Endothelial cell of hepatic sinusoid (primary cell): ENCODE data around the gene TMEM132D.

ENCODE experiments used
- in situ Hi-C: cut with HindIII; loops from 2 replicates; pipeline ENCODE4 v1.10.0; 2017; ENCODE audit warnings: low sequenced_read_pairs

TMEM132D gene

DNA sequence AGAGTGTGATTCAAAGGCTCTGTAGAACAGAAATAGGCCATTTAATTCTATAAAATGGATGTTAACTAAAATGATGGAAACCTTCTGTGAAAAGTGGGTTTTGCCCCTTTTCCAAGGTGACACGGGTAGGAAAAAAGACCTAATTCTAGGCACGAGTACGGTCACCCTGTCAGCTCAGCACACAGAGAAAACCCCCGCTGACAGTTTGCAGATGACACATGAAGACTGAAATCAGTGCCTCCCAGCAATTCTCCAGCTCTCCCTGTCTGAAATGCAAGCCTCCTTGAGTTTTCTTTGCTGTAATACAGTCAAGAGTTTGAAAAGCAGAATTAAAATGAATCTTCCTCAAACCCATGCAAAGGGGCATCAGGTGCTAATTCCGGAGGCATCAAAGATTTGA is 230.0 kb downstream of the TMEM132D start:
- in situ Hi-C loops, result no loop called here

DNA sequence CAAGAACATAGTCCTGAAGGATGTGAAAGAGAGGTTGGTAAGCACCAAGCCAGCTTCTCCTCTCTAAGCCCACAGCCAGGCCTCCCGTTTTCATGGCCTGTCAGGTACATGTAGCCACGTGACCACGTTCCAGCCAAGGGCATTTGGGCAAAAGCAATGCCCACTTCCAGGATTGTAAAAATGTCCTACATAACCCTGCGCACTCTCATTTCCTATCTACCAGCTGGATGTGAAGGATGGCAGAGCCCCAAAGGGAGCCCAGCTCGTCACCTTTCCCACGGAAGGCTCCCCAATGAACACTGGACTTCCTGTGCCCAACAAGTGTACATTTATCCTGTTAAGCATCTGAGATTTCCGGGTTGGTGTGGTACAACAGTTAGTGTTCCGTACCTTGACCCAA is 231.7 kb downstream of the TMEM132D start:
- in situ Hi-C loops, result no loop called here

DNA sequence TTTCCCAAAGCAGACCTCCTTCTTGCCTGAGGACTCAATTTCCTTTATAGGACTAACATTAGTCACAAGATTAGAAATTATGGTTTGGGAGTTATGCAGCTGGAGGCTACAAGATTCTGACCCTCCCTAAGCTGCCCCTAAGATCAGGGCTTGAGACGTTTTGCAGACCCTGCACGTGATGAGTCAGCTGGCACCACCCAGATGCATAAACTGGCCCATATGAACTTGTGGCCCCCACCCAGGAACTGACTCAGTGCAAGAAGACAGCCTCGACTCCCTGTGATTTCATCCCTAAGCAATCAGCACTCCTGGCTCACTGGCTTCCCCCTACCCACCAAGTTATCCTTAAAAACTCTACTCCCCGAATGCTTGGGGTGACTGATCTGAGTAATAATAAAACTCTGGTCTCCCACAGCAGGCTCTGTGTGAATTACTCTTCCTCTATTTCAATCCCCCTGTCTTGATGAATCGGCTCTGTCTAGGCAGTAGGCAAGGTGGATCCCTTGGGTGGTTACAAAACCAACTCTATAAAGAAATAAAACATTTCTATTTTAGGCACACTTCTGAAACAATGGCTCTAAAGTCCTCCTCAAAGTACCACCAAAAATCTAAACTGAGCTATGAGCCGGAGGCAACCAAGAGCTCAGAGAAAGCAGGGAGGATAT is 233.4 kb downstream of the TMEM132D start:
- in situ Hi-C loops, result no loop called here

DNA sequence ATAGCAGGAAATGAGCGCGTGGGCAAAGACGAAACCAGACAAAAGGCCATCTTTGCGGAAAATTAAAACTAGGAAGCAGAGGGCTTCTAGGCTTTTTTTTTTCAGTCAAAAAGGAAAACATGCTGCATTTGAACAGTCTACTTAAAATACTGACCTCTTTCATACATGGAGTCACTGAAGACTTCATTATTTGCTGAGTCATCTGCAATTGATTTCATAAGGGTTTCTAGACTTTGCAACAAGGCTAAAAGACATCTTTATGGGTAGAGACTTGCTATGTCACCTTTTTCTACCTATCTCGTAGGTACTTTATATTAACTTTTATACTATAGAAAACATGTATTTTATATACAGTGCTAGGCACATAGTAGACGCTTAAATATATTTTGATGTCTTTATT is 238.4 kb downstream of the TMEM132D start:
- in situ Hi-C loops, result no loop called here

DNA sequence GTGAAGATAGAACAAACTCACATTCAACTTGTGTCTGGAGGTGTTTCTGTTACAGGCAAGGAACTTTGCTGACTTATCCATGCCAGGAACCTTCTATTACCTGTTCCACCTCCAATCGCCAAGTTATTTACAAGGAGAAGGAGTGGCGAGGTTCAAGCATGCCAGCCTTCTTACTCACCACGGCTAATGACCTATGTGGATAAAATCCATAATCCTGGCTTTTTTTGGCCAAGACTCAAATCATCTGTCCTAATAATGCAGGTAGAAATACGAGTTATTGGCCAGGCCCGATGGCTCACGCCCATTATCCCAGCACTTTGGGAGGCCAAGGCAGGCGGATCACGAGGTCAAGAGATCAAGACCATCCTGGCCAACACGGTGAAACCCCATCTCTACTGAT is 241.6 kb downstream of the TMEM132D start:
- in situ Hi-C loops, result no loop called here

DNA sequence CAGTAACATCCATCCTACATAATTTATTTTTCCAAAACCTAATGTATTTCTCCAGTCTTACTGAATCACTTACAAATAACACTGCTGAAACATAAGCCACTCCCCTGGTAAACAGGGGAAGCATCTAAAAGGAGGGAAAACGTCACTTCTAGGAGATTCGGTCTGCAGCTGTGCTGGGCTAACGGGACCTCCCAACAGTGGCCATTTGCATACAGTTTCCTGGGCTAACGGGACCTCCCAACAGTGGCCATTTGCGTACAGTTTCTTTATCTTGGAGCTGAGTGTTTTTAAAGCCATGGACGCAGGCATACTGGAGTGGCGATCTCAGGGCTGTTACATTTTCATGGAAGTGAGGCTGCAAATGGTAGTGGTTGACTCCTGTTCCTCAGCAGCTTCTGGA is 242.9 kb downstream of the TMEM132D start:
- in situ Hi-C loops, result no loop called here

DNA sequence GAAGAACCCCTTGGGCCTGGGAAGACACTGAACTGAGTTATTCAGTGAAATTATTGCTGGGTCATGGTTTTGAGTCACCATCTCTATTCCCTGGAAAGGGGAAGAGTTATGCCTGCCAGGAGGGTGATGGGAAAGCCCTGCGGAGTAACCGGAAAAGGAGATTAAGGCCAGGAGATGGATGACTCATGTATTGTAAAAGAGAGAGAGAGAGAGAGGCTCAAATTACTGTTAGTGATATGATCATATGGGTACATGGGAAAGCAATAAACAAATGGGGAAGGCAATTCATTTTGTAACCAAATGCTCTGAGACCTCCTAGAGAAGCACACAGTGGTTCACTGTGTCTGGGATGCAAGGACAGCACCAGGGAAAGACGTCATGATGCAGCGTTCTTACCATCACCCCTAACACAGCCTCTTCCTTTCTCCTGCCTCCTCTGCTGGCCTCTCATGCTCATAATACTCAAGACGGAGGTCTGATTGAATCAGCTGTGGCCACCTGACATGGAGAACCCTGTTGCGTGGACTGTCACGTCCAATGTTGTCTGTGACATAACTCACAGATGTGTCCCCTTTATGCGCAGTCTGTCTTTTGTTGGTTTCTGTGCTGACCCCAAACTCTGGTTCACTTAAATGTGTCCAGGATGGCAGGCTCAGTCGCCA is 243.7 kb downstream of the TMEM132D start:
- in situ Hi-C loops, result no loop called here

DNA sequence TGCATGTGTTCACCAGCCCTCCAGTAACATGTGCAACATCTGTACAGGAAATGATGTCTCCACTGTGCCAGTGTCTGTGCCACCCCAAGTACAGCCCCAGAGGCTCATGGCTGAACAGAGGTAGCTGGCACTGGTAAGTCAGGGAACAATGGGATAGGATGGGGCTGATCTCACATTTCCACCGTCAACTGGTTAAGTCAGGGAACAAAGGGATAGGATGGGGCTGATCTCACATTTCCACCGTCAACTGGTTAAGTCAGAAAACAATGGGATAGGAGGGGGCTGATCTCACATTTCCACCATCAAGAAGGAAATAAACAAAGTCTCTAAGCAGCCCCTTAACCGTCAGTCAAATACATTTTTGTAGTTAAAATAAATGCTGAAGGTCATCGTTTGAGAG is 246.6 kb downstream of the TMEM132D start:
- in situ Hi-C loops, result no loop called here

DNA sequence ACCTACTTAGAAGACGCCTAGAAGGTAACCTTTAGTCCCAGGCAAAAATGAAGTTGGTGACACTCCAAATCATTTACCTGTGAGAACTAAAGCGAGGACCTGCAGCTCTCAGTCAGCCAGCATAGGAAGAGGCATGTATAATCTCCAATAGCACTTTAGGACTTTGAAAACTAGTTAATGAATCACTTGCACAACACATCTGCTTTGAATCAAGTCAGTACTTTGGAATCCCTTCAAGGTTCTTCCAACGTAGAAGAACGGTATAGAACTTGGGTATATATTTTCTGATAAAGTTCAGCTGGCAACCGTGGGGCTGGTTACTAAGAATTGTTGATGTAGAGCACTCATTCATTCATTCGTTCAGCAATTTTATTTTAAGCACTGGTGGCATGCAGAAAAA is 251.9 kb downstream of the TMEM132D start:
- in situ Hi-C loops, result no loop called here

DNA sequence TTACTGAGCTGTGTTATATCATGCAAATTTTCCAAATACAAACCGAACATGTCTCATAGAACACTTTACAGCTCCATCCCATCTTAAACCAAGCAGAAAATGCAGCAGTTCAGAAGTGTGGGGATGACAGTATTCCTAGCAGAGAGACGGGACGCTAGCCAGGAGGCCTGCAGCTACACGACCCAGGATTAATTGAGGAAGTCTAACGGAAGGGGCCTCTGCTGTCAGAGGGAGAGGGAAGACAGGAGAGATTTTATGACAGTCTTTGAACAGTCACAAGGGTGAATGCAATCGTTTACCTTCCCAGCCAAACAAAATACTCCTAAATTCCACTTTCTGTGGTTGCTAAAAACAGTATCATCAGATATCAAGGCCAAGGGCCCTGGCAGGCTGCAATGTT is 261.9 kb downstream of the TMEM132D start:
- in situ Hi-C loops, result no loop called here

DNA sequence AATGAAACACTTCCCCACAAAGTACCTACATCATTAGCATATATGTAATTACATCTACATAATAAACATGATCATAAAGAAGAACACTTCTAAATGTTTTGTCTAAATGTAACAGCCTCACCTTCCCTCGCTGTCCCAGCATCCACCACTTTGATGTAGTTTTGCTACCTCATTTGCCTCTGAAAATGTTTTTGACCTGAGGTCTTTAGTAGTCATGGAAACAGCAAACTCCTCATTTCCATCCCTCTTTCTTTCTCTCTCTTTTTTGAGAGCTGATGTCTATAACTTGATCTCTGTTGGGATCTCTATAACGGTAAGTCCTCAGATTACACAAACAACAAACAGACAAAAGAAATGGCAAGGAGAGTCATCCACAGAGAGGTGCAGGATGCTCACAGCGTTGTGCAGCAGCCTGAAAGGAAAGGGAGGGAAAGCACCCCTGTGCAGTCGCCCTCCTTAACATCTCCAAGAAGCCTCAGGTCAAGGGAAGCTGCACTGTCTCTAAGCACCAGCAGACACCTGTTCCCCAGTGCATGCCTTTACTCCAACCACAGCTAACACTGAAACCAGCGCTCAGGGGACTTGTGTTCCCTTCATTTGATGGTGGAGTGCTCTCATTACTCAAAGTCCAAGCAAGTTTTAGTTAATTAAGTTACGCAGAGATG is 268.7 kb downstream of the TMEM132D start:
- in situ Hi-C loops, result no loop called here

DNA sequence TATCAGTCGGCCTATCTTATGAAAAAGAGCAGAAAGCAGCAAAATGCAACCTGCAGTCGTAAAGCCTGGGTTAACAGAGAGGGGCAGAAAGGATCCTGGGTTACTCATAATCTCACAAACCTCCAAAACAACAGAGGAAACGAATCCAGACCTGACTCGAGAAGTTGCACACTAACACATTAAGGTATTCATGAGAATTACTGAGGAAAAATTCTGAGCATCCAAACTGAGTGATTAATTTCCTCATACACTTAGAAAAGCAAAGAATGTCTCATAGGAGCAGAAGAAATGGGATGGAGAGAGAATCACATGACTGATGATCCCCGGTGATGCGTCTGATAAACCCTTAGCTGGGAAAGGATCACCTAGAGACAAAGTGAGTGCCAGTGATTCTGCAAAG is 272.5 kb downstream of the TMEM132D start:
- in situ Hi-C loops, result no loop called here

DNA sequence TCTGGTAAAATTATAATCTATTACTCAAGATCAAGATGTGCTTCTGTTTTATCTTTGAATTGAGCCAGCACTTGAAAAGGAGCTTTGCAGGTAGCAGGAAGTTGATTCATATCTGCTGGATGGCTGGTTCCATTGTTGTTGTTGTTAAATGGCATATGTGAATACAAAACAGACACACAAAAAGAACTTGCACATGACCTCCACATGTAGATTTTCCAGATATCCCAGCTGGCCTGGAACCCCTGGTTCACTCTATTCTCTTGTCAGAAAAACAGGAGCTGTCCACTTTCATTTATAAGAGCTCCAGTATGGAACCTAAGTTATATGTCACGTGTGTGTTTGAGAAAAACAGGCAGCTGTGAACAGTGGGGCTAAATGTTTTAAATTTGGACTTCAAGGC is 273.9 kb downstream of the TMEM132D start:
- in situ Hi-C loops, result no loop called here

DNA sequence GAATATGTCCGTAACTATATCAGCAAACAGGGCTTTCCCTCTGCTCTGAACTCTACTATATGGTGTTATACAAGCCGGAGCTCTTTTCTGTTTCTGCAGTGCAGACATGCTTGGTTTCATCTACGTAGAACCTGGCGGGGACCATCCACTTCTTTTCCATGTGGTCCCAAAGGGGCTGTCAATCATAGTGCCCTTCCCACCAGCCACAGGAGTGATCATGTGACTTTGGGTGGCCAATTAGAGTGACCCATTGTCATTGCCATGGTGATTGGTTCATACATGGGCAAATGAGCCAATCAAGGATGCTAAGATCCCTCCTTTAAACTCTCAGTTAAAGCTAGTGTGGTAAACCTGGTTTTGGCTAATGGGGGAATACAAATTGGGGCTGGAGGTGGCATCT is 281.3 kb downstream of the TMEM132D start:
- in situ Hi-C loops, result no loop called here

DNA sequence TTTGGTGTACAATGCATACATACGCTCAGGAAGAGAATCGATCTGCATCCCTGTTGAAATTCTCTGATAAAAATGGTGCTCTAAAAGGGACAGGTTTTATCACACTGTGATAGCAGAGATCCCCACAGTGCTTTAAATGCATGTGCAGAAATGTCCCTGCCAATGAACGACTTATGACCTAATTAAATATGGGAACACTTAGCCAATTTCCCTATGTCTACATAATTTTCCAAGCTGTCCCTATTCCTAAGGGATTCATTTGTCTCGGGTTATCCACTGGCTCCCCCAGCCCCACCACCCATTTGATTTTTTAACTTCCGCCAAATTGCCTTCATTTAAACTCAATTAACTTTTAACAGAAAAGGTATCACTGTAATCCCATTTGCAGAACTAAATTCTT is 284.6 kb downstream of the TMEM132D start:
- in situ Hi-C loops, result no loop called here

DNA sequence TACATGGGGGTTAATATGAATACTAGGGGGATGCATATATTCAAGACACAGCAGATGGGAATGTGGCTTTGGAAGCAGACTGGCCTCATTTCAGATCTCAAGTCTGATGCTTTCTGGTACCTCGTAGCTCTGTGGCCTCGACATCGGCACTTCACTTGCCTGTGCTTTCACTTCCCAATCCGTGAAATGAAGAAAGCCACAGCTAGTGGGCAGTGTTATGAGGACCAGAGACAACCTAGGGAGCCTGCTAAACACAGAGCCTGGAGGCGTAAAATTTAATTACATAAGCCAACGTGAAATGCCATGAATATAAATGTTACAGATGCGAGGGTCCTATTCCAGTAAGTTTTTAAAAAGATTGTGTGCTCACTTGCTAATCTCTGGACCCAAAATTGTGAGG is 286.0 kb downstream of the TMEM132D start:
- in situ Hi-C loops, result no loop called here

DNA sequence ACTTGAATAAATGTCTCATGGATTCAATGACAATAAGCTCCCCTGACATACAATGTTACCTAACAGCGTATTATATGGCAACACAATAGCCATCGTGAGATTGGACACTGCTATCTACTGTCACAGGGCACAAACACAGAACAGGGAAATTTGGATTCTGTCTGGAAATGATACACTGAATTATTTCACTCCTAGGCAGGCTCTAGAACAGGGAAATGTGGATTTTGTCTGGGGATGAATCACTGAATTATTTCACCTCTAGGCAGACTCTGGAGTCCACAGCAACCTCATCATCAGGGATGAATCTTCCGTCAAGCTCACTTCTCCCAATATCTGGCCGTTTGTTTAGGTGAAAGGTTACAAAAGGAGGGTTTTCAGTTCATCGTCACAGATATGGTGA is 288.8 kb downstream of the TMEM132D start:
- in situ Hi-C loops, result no loop called here

DNA sequence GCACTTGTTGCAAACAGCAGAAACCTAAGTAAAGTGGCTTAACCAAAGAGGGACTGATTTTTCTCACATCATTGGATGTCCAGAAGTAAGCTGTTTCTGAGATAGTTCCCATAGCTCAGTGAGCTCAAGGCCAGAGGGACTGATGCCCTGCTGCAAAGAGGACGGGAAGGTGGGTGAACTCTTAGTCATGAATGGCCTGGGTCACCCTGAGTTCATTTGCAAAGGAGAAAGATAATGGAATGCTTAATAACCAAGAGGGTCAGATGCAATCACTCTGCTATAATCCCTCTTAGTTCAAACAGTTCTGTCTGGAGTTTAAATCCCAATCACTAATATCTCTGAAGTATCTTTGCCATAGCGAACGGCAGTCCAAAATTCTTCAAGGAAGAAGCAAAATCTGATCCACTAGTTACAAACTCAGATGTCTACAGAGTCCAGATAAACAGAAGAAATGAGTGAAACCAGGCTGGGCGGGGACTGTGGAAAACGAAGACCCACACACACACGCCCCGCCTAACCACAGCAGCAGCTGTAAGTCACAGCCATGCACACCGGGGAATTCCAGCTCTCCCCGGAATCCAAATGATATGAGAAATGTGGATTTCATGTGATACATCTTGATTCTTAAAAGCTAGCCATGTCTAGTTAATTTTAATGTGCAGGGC is 289.5 kb downstream of the TMEM132D start:
- in situ Hi-C loops, result no loop called here

DNA sequence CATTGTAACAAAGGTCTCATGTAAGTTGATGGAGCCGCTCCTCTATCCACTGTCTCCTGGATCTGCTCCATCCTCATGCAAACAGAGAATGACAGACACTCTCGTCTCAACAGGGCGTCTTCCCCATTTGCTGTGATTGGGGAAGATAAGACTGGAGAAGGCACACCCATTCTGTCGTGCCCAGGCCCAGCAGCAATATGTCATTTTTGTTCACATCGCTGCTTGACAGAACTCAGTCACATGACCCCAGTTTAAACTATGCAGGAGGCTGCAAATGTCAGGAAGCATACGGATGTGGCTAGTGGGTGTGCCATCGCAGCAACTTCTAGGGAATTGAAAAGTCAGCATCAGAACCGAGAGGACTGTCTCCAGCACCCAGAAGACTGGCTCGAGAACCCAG is 290.5 kb downstream of the TMEM132D start:
- in situ Hi-C loops, result no loop called here

DNA sequence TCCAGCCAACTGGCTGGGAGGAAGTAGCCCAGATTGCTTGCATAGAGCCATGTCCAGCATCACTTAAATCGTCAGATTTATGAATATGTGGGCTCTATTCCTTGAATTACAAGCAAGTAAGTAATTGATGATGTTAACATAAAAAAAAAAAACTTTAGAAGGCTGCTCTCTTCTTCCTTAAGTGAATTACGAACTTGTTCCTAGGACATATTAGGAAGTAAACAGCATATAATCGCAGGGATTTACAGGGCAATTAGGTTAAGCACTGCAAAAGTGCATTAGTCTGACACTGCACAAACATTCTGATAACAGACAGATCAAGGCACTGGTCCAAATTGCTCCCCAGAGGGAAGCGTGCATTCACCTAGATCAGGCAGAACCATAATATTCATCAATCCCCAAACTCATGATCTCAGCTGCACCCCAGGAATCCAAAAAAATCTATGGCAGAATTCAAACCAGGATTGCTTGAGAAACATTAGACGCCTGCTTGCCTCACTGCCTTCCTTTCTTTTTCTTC is 293.2 kb downstream of the TMEM132D start:
- in situ Hi-C loops, result no loop called here

DNA sequence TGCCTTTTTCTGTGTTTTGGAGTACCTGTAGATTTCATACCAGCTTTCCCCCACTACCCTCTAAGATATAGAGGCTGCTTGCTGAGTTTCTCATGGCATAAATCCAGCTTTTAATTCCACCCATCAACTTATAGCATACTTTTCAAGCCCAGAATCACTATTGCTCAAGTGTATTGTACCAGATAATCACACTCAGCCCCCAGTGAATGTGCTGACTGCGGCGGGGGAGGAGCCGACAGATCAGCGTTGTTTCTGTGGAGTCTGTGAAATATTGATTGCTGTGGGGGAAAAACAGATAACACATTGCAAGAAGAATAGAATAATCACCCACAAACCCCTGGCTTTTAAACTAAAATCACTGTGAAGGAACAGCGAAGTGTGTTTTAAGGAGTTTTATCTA is 296.1 kb downstream of the TMEM132D start:
- in situ Hi-C loops, result no loop called here

DNA sequence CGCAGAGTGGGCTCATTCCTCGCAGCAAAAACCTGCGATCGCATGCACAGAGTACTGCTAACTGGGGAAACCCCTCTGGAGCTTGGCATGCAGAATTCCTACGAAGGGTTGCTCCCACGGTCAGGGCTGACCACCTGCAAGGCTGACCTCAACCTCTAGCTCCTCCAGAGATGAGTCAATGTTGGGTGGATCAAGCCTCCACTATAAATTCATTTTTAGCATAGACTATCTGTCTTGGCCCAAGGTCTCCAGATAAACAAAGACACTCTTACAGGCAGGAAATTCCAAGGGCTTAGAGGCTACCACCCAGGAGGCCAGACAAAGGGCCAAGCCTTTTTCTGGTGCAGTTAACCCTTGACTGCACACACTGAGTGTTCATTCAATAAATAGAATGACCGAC is 296.5 kb downstream of the TMEM132D start:
- in situ Hi-C loops, result no loop called here
